ENCODE results near the gene PSD2.

PSD2 gene

GRCh38 chr5:139885172-139885856 lies 89.7 kb downstream of the PSD2 start:
- no peak for DNase-seq (ENCODE audit: insufficient read length, low spot score)
- FAIRE-seq: no peak
- no peak for TF ChIP-seq CTCF (IDR thresholded peaks at IDR 0.05; ENCODE audit: insufficient read depth, missing control alignments)

GRCh38 chr5:139885857-139886208 lies 90.2 kb downstream of the PSD2 start:
- DNase-seq (ENCODE audit: insufficient read length, low spot score): no peak
- TF ChIP-seq CTCF (IDR thresholded peaks at IDR 0.05; ENCODE audit: insufficient read depth, missing control alignments): no peak
- no peak for FAIRE-seq

GRCh38 chr5:139886213-139886612 lies 90.6 kb downstream of the PSD2 start:
- DNase-seq (ENCODE audit: insufficient read length, low spot score): no peak
- FAIRE-seq: no peak
- no peak for TF ChIP-seq CTCF (IDR thresholded peaks at IDR 0.05; ENCODE audit: insufficient read depth, missing control alignments)

GRCh38 chr5:139888370-139888769 lies 92.8 kb downstream of the PSD2 start:
- TF ChIP-seq CTCF (IDR thresholded peaks at IDR 0.05; ENCODE audit: insufficient read depth, missing control alignments): no peak
- DNase-seq (ENCODE audit: insufficient read length, low spot score) (no peak), FAIRE-seq (no peak)

- no peak for TF ChIP-seq CTCF (IDR thresholded peaks at IDR 0.05; ENCODE audit: insufficient read depth, missing control alignments)
- FAIRE-seq (no peak), DNase-seq (ENCODE audit: insufficient read length, low spot score) (no peak)
These were observed 93.8 kb downstream of the PSD2 start for GRCh38 chr5:139889410-139889809.

GRCh38 chr5:139893873-139894272 lies 98.3 kb downstream of the PSD2 start:
- no peak for TF ChIP-seq CTCF (IDR thresholded peaks at IDR 0.05; ENCODE audit: insufficient read depth, missing control alignments)
- DNase-seq (ENCODE audit: insufficient read length, low spot score): no peak
- FAIRE-seq: no peak
